ENCODE results near the gene PRDM2.

- TF ChIP-seq CSRNP3 (CRISPR knock-in tag; IDR thresholded peaks at IDR 0.05), result no peak
- TF ChIP-seq, protein P1, sequence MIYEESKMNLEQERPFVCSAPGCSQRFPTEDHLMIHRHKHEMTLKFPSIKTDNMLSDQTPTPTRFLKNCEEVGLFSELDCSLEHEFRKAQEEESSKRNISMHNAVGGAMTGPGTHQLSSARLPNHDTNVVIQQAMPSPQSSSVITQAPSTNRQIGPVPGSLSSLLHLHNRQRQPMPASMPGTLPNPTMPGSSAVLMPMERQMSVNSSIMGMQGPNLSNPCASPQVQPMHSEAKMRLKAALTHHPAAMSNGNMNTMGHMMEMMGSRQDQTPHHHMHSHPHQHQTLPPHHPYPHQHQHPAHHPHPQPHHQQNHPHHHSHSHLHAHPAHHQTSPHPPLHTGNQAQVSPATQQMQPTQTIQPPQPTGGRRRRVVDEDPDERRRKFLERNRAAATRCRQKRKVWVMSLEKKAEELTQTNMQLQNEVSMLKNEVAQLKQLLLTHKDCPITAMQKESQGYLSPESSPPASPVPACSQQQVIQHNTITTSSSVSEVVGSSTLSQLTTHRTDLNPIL (CRISPR knock-in tag; IDR thresholded peaks at IDR 0.05; ENCODE audit: low read depth), result no peak
- TF ChIP-seq, protein P2, sequence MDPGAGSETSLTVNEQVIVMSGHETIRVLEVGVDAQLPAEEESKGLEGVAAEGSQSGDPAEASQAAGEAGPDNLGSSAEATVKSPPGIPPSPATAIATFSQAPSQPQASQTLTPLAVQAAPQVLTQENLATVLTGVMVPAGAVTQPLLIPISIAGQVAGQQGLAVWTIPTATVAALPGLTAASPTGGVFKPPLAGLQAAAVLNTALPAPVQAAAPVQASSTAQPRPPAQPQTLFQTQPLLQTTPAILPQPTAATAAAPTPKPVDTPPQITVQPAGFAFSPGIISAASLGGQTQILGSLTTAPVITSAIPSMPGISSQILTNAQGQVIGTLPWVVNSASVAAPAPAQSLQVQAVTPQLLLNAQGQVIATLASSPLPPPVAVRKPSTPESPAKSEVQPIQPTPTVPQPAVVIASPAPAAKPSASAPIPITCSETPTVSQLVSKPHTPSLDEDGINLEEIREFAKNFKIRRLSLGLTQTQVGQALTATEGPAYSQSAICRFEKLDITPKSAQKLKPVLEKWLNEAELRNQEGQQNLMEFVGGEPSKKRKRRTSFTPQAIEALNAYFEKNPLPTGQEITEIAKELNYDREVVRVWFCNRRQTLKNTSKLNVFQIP (CRISPR knock-in tag; IDR thresholded peaks at IDR 0.05; ENCODE audit: borderline replicate concordance, low read depth), result no peak
- no peak for TF ChIP-seq ARNTL (CRISPR knock-in tag; IDR thresholded peaks at IDR 0.05; ENCODE audit: borderline replicate concordance, low read depth)
- TF ChIP-seq SNAI2 (CRISPR knock-in tag; IDR thresholded peaks at IDR 0.05), result no peak
- TF ChIP-seq CSDC2 (CRISPR knock-in tag; IDR thresholded peaks at IDR 0.05), result no peak
- TF ChIP-seq RARB (CRISPR knock-in tag; IDR thresholded peaks at IDR 0.05), result no peak
- TF ChIP-seq ZFP3 (CRISPR knock-in tag; IDR thresholded peaks at IDR 0.05), result no peak
- no peak for TF ChIP-seq ZNF70 (CRISPR knock-in tag; IDR thresholded peaks at IDR 0.05)
- TF ChIP-seq ESRRG (CRISPR knock-in tag; IDR thresholded peaks at IDR 0.05), result no peak
- TF ChIP-seq PATZ1 (CRISPR knock-in tag; IDR thresholded peaks at IDR 0.05; ENCODE audit: borderline replicate concordance), result no peak
- TF ChIP-seq TOX (CRISPR knock-in tag; IDR thresholded peaks at IDR 0.05; ENCODE audit: borderline replicate concordance), result no peak
- TF ChIP-seq TCF4 (CRISPR knock-in tag; IDR thresholded peaks at IDR 0.05; ENCODE audit: borderline replicate concordance), result no peak
- TF ChIP-seq ZFP30 (CRISPR knock-in tag; IDR thresholded peaks at IDR 0.05), result no peak
These were observed 12.8 kb upstream of the PRDM2 start for GRCh38 chr1:13687151-13687715.

All from SK-N-SH treated with all-trans-retinoic acid at 6 μM for 48 hours (cell line).